Bronchus fibroblast of lung (primary cell): ENCODE results near the gene MAN2C1. TPM values are rescaled to one million over a fixed set of nuclear protein-coding genes. Genes with fewer than 3 reads are reported as not detected.

Source experiments
- total RNA-seq: library from RNA; depleted of rRNA; stranded (reverse); fragments of >200 nt; gene quantifications from 2 replicates; pipeline ENCODE4 v1.2.3, GENCODE V29; 2015

MAN2C1 gene
- 61.2 and 63.0 TPM in 2 replicates for total RNA-seq

GRCh38 chr15:75367913-75368688 lies at the start of gene MAN2C1:
Gene MAN2C1, minus strand, starts transcription at chr15:75368607. Its CDS starts 24 bp downstream, at chr15:75368583.

GRCh38 chr15:75346796-75347221 lies 21.6 kb downstream of the MAN2C1 start, which contains the start of gene NEIL1:
Gene NEIL1, plus strand, starts transcription at chr15:75347039. Its CDS starts 1,867 bp downstream, at chr15:75348906.

GRCh38 chr15:75335705-75336355 lies 32.6 kb downstream of the MAN2C1 start, which contains the start of gene COMMD4:
Gene COMMD4, plus strand, starts transcription at chr15:75336063. Its CDS starts 27 bp downstream, at chr15:75336090.

Other genes starting within 250 kb of the MAN2C1 start
- gene C15orf39, start 166.7 kb downstream of the MAN2C1 start, total RNA-seq: 4.3 and 7.4 TPM in 2 replicates
- not detected in 2 replicates for gene GOLGA6C, start 110.3 kb downstream of the MAN2C1 start, total RNA-seq
- not detected in 2 replicates for gene GOLGA6D, start 85.8 kb downstream of the MAN2C1 start, total RNA-seq
- 165 and 174 TPM in 2 replicates for gene COMMD4, start 32.5 kb downstream of the MAN2C1 start, total RNA-seq
- gene NEIL1, start 21.6 kb downstream of the MAN2C1 start, total RNA-seq: 2.1 and 6.7 TPM in 2 replicates
- gene SIN3A, start 83.1 kb upstream of the MAN2C1 start, total RNA-seq: 30.0 and 36.1 TPM in 2 replicates
- gene PTPN9, start 210.7 kb upstream of the MAN2C1 start, total RNA-seq: 19.7 and 20.1 TPM in 2 replicates